DOHH2 (cell line): ENCODE measurements around the gene PATJ.

Source experiments
- H3F3A ChIP-seq: fragments of 200-600 bp; sonication (generic), shearing (Covaris generic); 2 replicates; pipeline ENCODE4 v1.6.0; 2016; ENCODE audit warnings: antibody characterized with exemption, mild to moderate bottlenecking; ENCODE audit not compliant: control insufficient read depth, insufficient read depth
- H3K27ac ChIP-seq: fragments of 200-600 bp; sonication (generic); 2 replicates; pipeline ENCODE4 v1.5.1; 2014; ENCODE audit warnings: low read depth, mild to moderate bottlenecking, low read length, moderate library complexity
- H3K27me3 ChIP-seq: fragments of 200-600 bp; sonication (generic); 2 replicates; pipeline ENCODE4 v1.6.1; 2014; ENCODE audit warnings: mild to moderate bottlenecking, low read length, mixed read lengths; ENCODE audit not compliant: control insufficient read depth
- H3K36me3 ChIP-seq: fragments of 200-600 bp; sonication (generic); 2 replicates; pipeline ENCODE4 v1.6.1; 2014; ENCODE audit warnings: mild to moderate bottlenecking, low read length, moderate library complexity, mixed read lengths; ENCODE audit not compliant: control insufficient read depth
- H3K4me1 ChIP-seq: fragments of 200-600 bp; sonication (generic); 2 replicates; pipeline ENCODE4 v1.6.1; 2014; ENCODE audit warnings: mild to moderate bottlenecking, low read length, mixed read lengths; ENCODE audit not compliant: control insufficient read depth
- H3K4me2 ChIP-seq: fragments of 200-600 bp; sonication (generic); 2 replicates; pipeline ENCODE4 v1.6.0; 2014; ENCODE audit warnings: mild to moderate bottlenecking, low read length, moderate library complexity
- H3K4me3 ChIP-seq: fragments of 200-600 bp; sonication (generic); 2 replicates; pipeline ENCODE4 v1.5.1; 2014; ENCODE audit warnings: mild to moderate bottlenecking, low read length, mixed read lengths
- H3K79me2 ChIP-seq: fragments of 200-600 bp; sonication (generic); 2 replicates; pipeline ENCODE4 v1.6.1; 2014; ENCODE audit warnings: mild to moderate bottlenecking, low read length, mixed read lengths; ENCODE audit not compliant: control insufficient read depth
- H3K9me2 ChIP-seq: fragments of 200-600 bp; sonication (generic); replicated peaks from 2 replicates; pipeline ENCODE4 v1.6.1; 2014; ENCODE audit warnings: mild to moderate bottlenecking, low read length, mixed read lengths; ENCODE audit not compliant: control insufficient read depth
- H3K9me3 ChIP-seq: fragments of 200-600 bp; sonication (generic); 2 replicates; pipeline ENCODE4 v1.6.1; 2014; ENCODE audit warnings: antibody characterized with exemption, low read length, mixed read lengths; ENCODE audit not compliant: control insufficient read depth, insufficient read depth
- H4K20me1 ChIP-seq: fragments of 200-600 bp; sonication (generic); 2 replicates; pipeline ENCODE4 v1.6.0; 2014; ENCODE audit warnings: low read depth, mild to moderate bottlenecking, antibody characterized with exemption, low read length, moderate library complexity; ENCODE audit not compliant: control insufficient read depth, insufficient read depth
- EZH2phosphoT487 ChIP-seq: fragments of 200-600 bp; sonication (generic); IDR thresholded peaks from 2 replicates; pipeline ENCODE4 v1.6.1; 2017; ENCODE audit warnings: borderline replicate concordance, mild to moderate bottlenecking, antibody characterized with exemption, low read length, moderate library complexity, mixed read lengths
- TF ChIP-seq, protein P1 (sequence below): fragments of 200-600 bp; sonication (generic); IDR thresholded peaks from one replicate; pipeline ENCODE4 v1.5.1; 2014; ENCODE audit warnings: antibody characterized with exemption, mild to moderate bottlenecking, low read depth, low read length; ENCODE audit not compliant: poor library complexity, severe bottlenecking

The PATJ gene

GRCh38 chr1:61808968-61809367 is 66.7 kb downstream of the PATJ start:
- no peak overlapping the region for H3K27ac ChIP-seq
- no peak overlapping the region for H3K4me2 ChIP-seq
- no peaks in the 10 kb centered on the region for H3K79me2 ChIP-seq
- no peaks in the 10 kb centered on the region for H3F3A ChIP-seq
- no peaks in the 10 kb centered on the region for H3K27me3 ChIP-seq
- no peak overlapping the region for H3K4me3 ChIP-seq
- H4K20me1 ChIP-seq: no peaks in the 10 kb centered on the region
- H3K9me3 ChIP-seq: no peaks in the 10 kb centered on the region
- TF ChIP-seq, protein P1, sequence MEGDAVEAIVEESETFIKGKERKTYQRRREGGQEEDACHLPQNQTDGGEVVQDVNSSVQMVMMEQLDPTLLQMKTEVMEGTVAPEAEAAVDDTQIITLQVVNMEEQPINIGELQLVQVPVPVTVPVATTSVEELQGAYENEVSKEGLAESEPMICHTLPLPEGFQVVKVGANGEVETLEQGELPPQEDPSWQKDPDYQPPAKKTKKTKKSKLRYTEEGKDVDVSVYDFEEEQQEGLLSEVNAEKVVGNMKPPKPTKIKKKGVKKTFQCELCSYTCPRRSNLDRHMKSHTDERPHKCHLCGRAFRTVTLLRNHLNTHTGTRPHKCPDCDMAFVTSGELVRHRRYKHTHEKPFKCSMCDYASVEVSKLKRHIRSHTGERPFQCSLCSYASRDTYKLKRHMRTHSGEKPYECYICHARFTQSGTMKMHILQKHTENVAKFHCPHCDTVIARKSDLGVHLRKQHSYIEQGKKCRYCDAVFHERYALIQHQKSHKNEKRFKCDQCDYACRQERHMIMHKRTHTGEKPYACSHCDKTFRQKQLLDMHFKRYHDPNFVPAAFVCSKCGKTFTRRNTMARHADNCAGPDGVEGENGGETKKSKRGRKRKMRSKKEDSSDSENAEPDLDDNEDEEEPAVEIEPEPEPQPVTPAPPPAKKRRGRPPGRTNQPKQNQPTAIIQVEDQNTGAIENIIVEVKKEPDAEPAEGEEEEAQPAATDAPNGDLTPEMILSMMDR: no peak
- no peak for TF ChIP-seq EZH2phosphoT487
- no peaks in the 10 kb centered on the region for H3K9me2 ChIP-seq
- 0 out of 2 replicates have a peak, but pooled peaks cover 2% of the 10 kb centered on the region for H3K36me3 ChIP-seq
- H3K4me1 ChIP-seq: no peaks in the 10 kb centered on the region

- no peaks in the 10 kb centered on the region for H3K36me3 ChIP-seq
- H3K4me2 ChIP-seq: no peak overlapping the region
- H3K79me2 ChIP-seq: no peaks in the 10 kb centered on the region
- TF ChIP-seq EZH2phosphoT487: no peak
- TF ChIP-seq, protein P1: no peak
- H3K4me1 ChIP-seq: no peaks in the 10 kb centered on the region
- no peak overlapping the region for H3K27ac ChIP-seq
- no peak overlapping the region for H3K4me3 ChIP-seq
- H3K27me3 ChIP-seq: no peaks in the 10 kb centered on the region
- no peaks in the 10 kb centered on the region for H4K20me1 ChIP-seq
- no peaks in the 10 kb centered on the region for H3K9me2 ChIP-seq
- H3K9me3 ChIP-seq: no peaks in the 10 kb centered on the region
- H3F3A ChIP-seq: no peaks in the 10 kb centered on the region
These were observed 70.6 kb downstream of the PATJ start for GRCh38 chr1:61812916-61813315.

- no peak for TF ChIP-seq EZH2phosphoT487
- TF ChIP-seq, protein P1: no peak
- Histone ChIP-seq H4K20me1 (no peaks in the 10 kb centered on the region), H3K4me3 (no peak overlapping the region), H3K27me3 (no peaks in the 10 kb centered on the region), H3K27ac (no peak overlapping the region), H3K4me1 (no peaks in the 10 kb centered on the region), H3K36me3 (no peaks in the 10 kb centered on the region), H3K79me2 (no peaks in the 10 kb centered on the region), H3K9me2 (no peaks in the 10 kb centered on the region), H3F3A (no peaks in the 10 kb centered on the region), H3K9me3 (no peaks in the 10 kb centered on the region), H3K4me2 (no peak overlapping the region)
These were observed 73.9 kb downstream of the PATJ start for GRCh38 chr1:61816191-61816590.

DNA sequence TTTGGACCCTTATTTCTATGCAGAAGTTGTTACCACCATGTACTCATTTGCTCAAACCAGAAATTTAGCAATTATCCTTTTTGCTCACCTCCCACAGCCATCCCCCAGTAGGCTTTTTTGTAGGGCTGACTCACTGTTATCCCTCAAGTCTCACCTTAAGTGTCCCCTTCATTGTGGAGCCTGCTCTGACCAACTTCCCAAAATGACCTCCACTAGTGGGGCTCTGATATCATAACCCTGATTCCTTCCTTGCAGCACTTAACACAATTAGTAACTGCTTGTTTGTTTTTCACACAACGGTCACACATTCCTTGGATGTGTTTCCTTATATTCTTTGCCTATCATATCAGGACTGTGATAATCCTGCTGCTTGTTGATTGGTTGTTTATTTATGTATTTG is 76.7 kb downstream of the PATJ start:
- H3K36me3 ChIP-seq: no peaks in the 10 kb centered on the region
- no peaks in the 10 kb centered on the region for H3K79me2 ChIP-seq
- no peak overlapping the region for H3K4me2 ChIP-seq
- no peaks in the 10 kb centered on the region for H3K27me3 ChIP-seq
- no peak overlapping the region for H3K4me3 ChIP-seq
- H3F3A ChIP-seq: no peaks in the 10 kb centered on the region
- no peak overlapping the region for H3K27ac ChIP-seq
- H3K9me2 ChIP-seq: no peaks in the 10 kb centered on the region
- TF ChIP-seq, protein P1: no peak
- no peak for TF ChIP-seq EZH2phosphoT487
- H3K9me3 ChIP-seq: no peaks in the 10 kb centered on the region
- no peaks in the 10 kb centered on the region for H4K20me1 ChIP-seq
- no peaks in the 10 kb centered on the region for H3K4me1 ChIP-seq
